Endothelial cell of umbilical vein (primary cell): Measurements from ENCODE around the gene NT5C3A. TPM values are rescaled to one million over a fixed set of nuclear protein-coding genes. Genes with fewer than 3 reads are reported as not detected.
"Not testable (repeated sequence)": the region's sequence is repeated elsewhere in the genome, so short reads cannot be mapped to it uniquely, and the experiment has no call there.

Source experiments
- BruUV-seq: library from RNA; stranded (reverse); fragments of 400-500 nt; replicated peaks from 2 replicates; lab custom pipeline; 2021; lab: Mats Ljungman, UMichigan
- CTCF ChIA-PET: fragments of 300-600, 350-600 bp; sonication (Branson Sonifier 250); formaldehyde crosslinking; loops from one replicate; lab custom pipeline; 2021; ENCODE audit warnings: antibody characterized with exemption, inconsistent platforms; lab: Charles Lee
- POLR2A ChIA-PET: fragments of 300-600, 350-600 bp; sonication (Branson Sonifier 250); formaldehyde crosslinking; loops from one replicate; lab custom pipeline; 2021; ENCODE audit warnings: antibody characterized with exemption, inconsistent platforms; lab: Charles Lee
- DNase-seq: peaks from one replicate; pipeline ENCODE4 v3.0.0-alpha.2; 2011; ENCODE audit warnings: low read depth, low spot score
- FAIRE-seq: peaks from 2 replicates; lab custom pipeline; 2011; peaks lifted over from hg19 to GRCh38; lab: Jason Lieb, UNC
- H2AFZ ChIP-seq: 2 replicates; pipeline ENCODE4 v1.6.0; 2012; ENCODE audit warnings: low read depth, low read length, control low read depth, inconsistent platforms
- H3K27ac ChIP-seq: 2 replicates; pipeline ENCODE4 v1.5.1; 2011; ENCODE audit warnings: low read depth, mild to moderate bottlenecking, control low read depth, low read length, moderate library complexity; ENCODE audit not compliant: insufficient read depth
- H3K27me3 ChIP-seq, 2 experiments: 2 replicates each; pipeline versions ENCODE4 v1.6.0 to v1.6.1; 2011; ENCODE audit warnings: low read length in 2 of 2, mixed read lengths in 1 of 2; ENCODE audit not compliant: control insufficient read depth in 2 of 2, insufficient read depth in 2 of 2
- H3K36me3 ChIP-seq, 2 experiments: 2 replicates in 1 of 2; 3 replicates in 1 of 2; pipeline ENCODE4 v1.5.1; 2011; ENCODE audit warnings: low read length in 2 of 2, mild to moderate bottlenecking in 1 of 2, moderate library complexity in 1 of 2; ENCODE audit not compliant: control insufficient read depth in 2 of 2, insufficient read depth in 2 of 2; ENCODE audit errors: extremely low read depth in 1 of 2
- H3K4me1 ChIP-seq: 3 replicates; pipeline ENCODE4 v1.5.1; 2011; ENCODE audit warnings: mild to moderate bottlenecking, low read length; ENCODE audit not compliant: control insufficient read depth, insufficient read depth; ENCODE audit errors: extremely low read depth
- H3K4me2 ChIP-seq: 2 replicates; pipeline ENCODE4 v1.6.1; 2011; ENCODE audit warnings: low read length, control low read depth, mixed read lengths; ENCODE audit not compliant: insufficient read depth
- H3K4me3 ChIP-seq, 3 experiments: fragments of 200-600 bp in 1 of 3; sonication (generic), shearing (Covaris generic) in 1 of 3; replicated peaks in 1 of 3; 2 replicates each; pipeline ENCODE4 v1.5.1; 2011 to 2016; ENCODE audit warnings: control low read depth in 3 of 3, low read length in 3 of 3, mild to moderate bottlenecking in 2 of 3, inconsistent platforms in 1 of 3, low read depth in 1 of 3, moderate library complexity in 1 of 3; ENCODE audit not compliant: insufficient read depth in 1 of 3
- H3K79me2 ChIP-seq: 2 replicates; pipeline ENCODE4 v1.6.0; 2012; ENCODE audit warnings: low read length, inconsistent platforms; ENCODE audit not compliant: control insufficient read depth, insufficient read depth
- H3K9ac ChIP-seq: replicated peaks from 2 replicates; pipeline ENCODE3; 2011; ENCODE audit warnings: low read length, control low read depth; ENCODE audit not compliant: insufficient read depth; ENCODE audit errors: extremely low read depth
- H3K9me1 ChIP-seq: replicated peaks from 3 replicates; pipeline ENCODE4 v1.6.0; 2011; ENCODE audit warnings: mild to moderate bottlenecking, low read length; ENCODE audit not compliant: control insufficient read depth, insufficient read depth; ENCODE audit errors: extremely low read depth
- H3K9me3 ChIP-seq: replicated peaks from 2 replicates; pipeline ENCODE4 v1.5.1; 2012; ENCODE audit warnings: low read length, inconsistent platforms; ENCODE audit not compliant: control insufficient read depth, insufficient read depth
- H4K20me1 ChIP-seq: replicated peaks from 2 replicates; pipeline ENCODE3; 2011; ENCODE audit warnings: mild to moderate bottlenecking, low read length; ENCODE audit not compliant: control insufficient read depth, insufficient read depth; ENCODE audit errors: extremely low read depth
- dilution Hi-C: fragments of 300-500 bp; cut with MboI; formaldehyde crosslinking; loops from one replicate; pipeline ENCODE4 v1.15.0; 2019; ENCODE audit warnings: low sequenced_read_pairs; ENCODE audit not compliant: extremely low pct_ligation_motif_present
- intact Hi-C: fragments of 100-400 bp; cut with micrococcal nuclease; formaldehyde crosslinking; loops from one replicate; pipeline ENCODE4 v1.10.0; 2022
- polyA plus RNA-seq, 4 experiments: library from polyadenylated mRNA; depleted of rRNA in 3 of 4; stranded (reverse) in 3 of 4; unstranded in 1 of 4; fragments of >200 nt; gene quantifications; 2 replicates each; pipeline versions ENCODE4 v1.2.1 to v1.2.3, GENCODE V29; 2011 to 2012; ENCODE audit warnings: missing spikeins in 1 of 4
- total RNA-seq: library from RNA; stranded (reverse); gene quantifications from 2 replicates; pipeline ENCODE4 v1.2.3, GENCODE V29; 2021

NT5C3A gene
- total and polyA plus RNA-seq, 2 donors (not counting 3 experiments of a cell fraction or from before 2014, with no cell fraction given) = 7.1 to 22.6 TPM

- dilution Hi-C loops, H3K4me3 ChIP-seq, H3K4me1 ChIP-seq, H3K9me1 ChIP-seq, H3K9ac ChIP-seq, FAIRE-seq, H3K36me3 ChIP-seq, H3K9me3 ChIP-seq, BruUV-seq, H3K27me3 ChIP-seq, H4K20me1 ChIP-seq, H3K4me2 ChIP-seq, H3K27ac ChIP-seq, H2AFZ ChIP-seq, DNase-seq, H3K79me2 ChIP-seq, POLR2A ChIA-PET, intact Hi-C loops, CTCF ChIA-PET: not testable (repeated sequence)
Observed at GRCh38 chr7:33004104-33004616, 58.4 kb downstream of the NT5C3A start.

GRCh38 chr7:33003111-33003510 lies 59.5 kb downstream of the NT5C3A start:
- dilution Hi-C loops, POLR2A ChIA-PET, H3K4me2 ChIP-seq, CTCF ChIA-PET, H3K9ac ChIP-seq, intact Hi-C loops, H2AFZ ChIP-seq, H3K27ac ChIP-seq, H4K20me1 ChIP-seq, H3K9me3 ChIP-seq, H3K9me1 ChIP-seq, H3K36me3 ChIP-seq, BruUV-seq, H3K27me3 ChIP-seq, H3K79me2 ChIP-seq, H3K4me3 ChIP-seq: not testable (repeated sequence)
- DNase-seq (peak; percentile 26), FAIRE-seq (peak; percentile 65)
- peaks cover 12% of the 10 kb centered on the region for H3K4me1 ChIP-seq

GRCh38 chr7:32999380-32999779 lies 63.2 kb downstream of the NT5C3A start:
- H4K20me1 ChIP-seq, H2AFZ ChIP-seq, H3K27me3 ChIP-seq, H3K79me2 ChIP-seq, H3K9me3 ChIP-seq, H3K36me3 ChIP-seq, BruUV-seq, dilution Hi-C loops, H3K4me3 ChIP-seq, POLR2A ChIA-PET, H3K9me1 ChIP-seq: not testable (repeated sequence)
- intact Hi-C loops = loop anchor here (2.0 to 5.0 kb wide), 2 partner anchors 39 to 42 kb away; partner anchors contain the start of gene FKBP9
- FAIRE-seq (peak; percentile 52), DNase-seq (peak; percentile 79)
- Histone ChIP-seq H3K4me1 (peaks cover 17% of the 10 kb centered on the region), H3K9ac (peak overlapping the region; percentile 9), H3K27ac (peak overlapping the region; percentile 86), H3K4me2 (peak overlapping the region; percentile 47)
- CTCF ChIA-PET = interaction anchor here (1.0 kb wide), 2 partner anchors 56 to 58 kb away, joined by 3 read pairs; no protein-coding TSS in a partner anchor
